ENCODE results near the gene TIAM1.

Gene TIAM1

DNA sequence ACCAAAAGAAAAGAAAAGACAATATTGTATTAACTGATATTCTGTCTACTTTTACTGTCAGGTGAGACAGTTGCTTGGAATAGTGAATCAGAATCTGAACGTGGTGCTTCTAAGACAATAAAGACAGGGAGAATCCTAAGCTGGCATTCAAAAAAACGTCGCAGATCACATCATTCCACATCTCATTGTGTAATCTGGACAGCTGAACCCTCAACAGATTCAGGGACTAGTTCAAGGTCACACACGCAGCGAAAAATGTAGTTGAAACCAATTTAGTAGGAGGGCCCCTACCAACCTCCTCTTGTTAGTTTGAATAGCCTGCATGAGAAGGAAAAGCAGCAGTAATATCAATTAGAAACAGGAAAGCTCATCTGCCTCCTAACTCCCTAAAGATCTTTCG, 259.4 kb downstream of the TIAM1 start:
- Histone ChIP-seq H3K9me3 (ENCODE audit: insufficient read depth, low read length) (no peaks in the 10 kb centered on the region), H3K4me2 (ENCODE audit: low read depth, low read length, poor library complexity, severe bottlenecking) (no peak overlapping the region), H2AFZ (ENCODE audit: low read depth, low read length, severe bottlenecking) (no peak overlapping the region), H3K27ac (ENCODE audit: low read depth, low read length) (no peak overlapping the region), H3K36me3 (ENCODE audit: low read length) (no peaks in the 10 kb centered on the region), H3K9ac (ENCODE audit: low read length) (no peak overlapping the region), H3K27me3 (ENCODE audit: low read length) (no peaks in the 10 kb centered on the region), H3K79me2 (ENCODE audit: insufficient read depth, low read length) (no peaks in the 10 kb centered on the region), H3F3A (ENCODE audit: insufficient read depth) (no peaks in the 10 kb centered on the region), H3K9me2 (replicated peaks; ENCODE audit: insufficient read depth, low read length) (no peaks in the 10 kb centered on the region), H3K4me3 (ENCODE audit: insufficient read depth, low read length, poor library complexity, severe bottlenecking) (no peak overlapping the region), H4K20me1 (ENCODE audit: low read depth, low read length) (no peaks in the 10 kb centered on the region)
- TF ChIP-seq EZH2phosphoT487 (conservative IDR thresholded peaks at IDR 0.05; ENCODE audit: low read length): no peak
- no peak for TF ChIP-seq CTCF (IDR thresholded peaks at IDR 0.05; ENCODE audit: insufficient read depth, low read length, poor library complexity, severe bottlenecking)

DNA sequence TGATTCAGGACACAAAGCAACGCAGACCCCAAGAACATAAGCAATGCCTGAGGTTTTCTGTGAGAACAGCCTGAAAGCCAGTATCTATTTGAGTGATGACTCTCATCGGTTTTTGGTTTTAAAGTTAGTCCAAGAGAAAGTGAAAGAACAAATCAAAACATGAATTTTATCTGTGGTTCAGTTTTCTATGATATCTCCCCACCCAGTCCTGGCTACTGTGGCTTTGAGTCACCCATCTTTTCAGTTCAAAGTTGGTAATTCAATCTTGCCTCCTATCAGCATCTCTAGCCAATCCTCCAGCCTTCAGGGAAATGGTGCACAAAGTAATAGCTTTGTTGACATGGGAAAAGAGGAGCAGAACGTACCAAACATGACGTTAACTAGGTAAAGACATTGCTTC, 265.3 kb downstream of the TIAM1 start:
- H3K27me3 ChIP-seq (ENCODE audit: low read length): no peaks in the 10 kb centered on the region
- H3F3A ChIP-seq (ENCODE audit: insufficient read depth): no peaks in the 10 kb centered on the region
- H3K36me3 ChIP-seq (ENCODE audit: low read length): no peaks in the 10 kb centered on the region
- no peaks in the 10 kb centered on the region for H3K9me3 ChIP-seq (ENCODE audit: insufficient read depth, low read length)
- no peak overlapping the region for H3K9ac ChIP-seq (ENCODE audit: low read length)
- TF ChIP-seq EZH2phosphoT487 (conservative IDR thresholded peaks at IDR 0.05; ENCODE audit: low read length) (no peak), CTCF (IDR thresholded peaks at IDR 0.05; ENCODE audit: insufficient read depth, low read length, poor library complexity, severe bottlenecking) (no peak)
- no peak overlapping the region for H3K4me3 ChIP-seq (ENCODE audit: insufficient read depth, low read length, poor library complexity, severe bottlenecking)
- no peak overlapping the region for H3K27ac ChIP-seq (ENCODE audit: low read depth, low read length)
- no peaks in the 10 kb centered on the region for H3K9me2 ChIP-seq (replicated peaks; ENCODE audit: insufficient read depth, low read length)
- H3K4me2 ChIP-seq (ENCODE audit: low read depth, low read length, poor library complexity, severe bottlenecking): no peak overlapping the region
- H3K79me2 ChIP-seq (ENCODE audit: insufficient read depth, low read length): no peaks in the 10 kb centered on the region
- no peak overlapping the region for H2AFZ ChIP-seq (ENCODE audit: low read depth, low read length, severe bottlenecking)
- H4K20me1 ChIP-seq (ENCODE audit: low read depth, low read length): no peaks in the 10 kb centered on the region

- Histone ChIP-seq H3K27ac (ENCODE audit: low read depth, low read length) (no peak overlapping the region), H3K9me2 (replicated peaks; ENCODE audit: insufficient read depth, low read length) (no peaks in the 10 kb centered on the region), H2AFZ (ENCODE audit: low read depth, low read length, severe bottlenecking) (no peak overlapping the region), H3K79me2 (ENCODE audit: insufficient read depth, low read length) (no peaks in the 10 kb centered on the region), H3K4me3 (ENCODE audit: insufficient read depth, low read length, poor library complexity, severe bottlenecking) (no peak overlapping the region), H3K4me2 (ENCODE audit: low read depth, low read length, poor library complexity, severe bottlenecking) (no peak overlapping the region), H3K9me3 (ENCODE audit: insufficient read depth, low read length) (no peaks in the 10 kb centered on the region), H3K36me3 (ENCODE audit: low read length) (no peaks in the 10 kb centered on the region), H3K27me3 (ENCODE audit: low read length) (no peaks in the 10 kb centered on the region), H3K9ac (ENCODE audit: low read length) (no peak overlapping the region), H3F3A (ENCODE audit: insufficient read depth) (no peaks in the 10 kb centered on the region), H4K20me1 (ENCODE audit: low read depth, low read length) (no peaks in the 10 kb centered on the region)
- TF ChIP-seq CTCF (IDR thresholded peaks at IDR 0.05; ENCODE audit: insufficient read depth, low read length, poor library complexity, severe bottlenecking) (no peak), EZH2phosphoT487 (conservative IDR thresholded peaks at IDR 0.05; ENCODE audit: low read length) (no peak)
Measured at GRCh38 chr21:31078216-31078615, 265.8 kb downstream of the TIAM1 start.

- no peak overlapping the region for H2AFZ ChIP-seq (ENCODE audit: low read depth, low read length, severe bottlenecking)
- no peak overlapping the region for H3K4me2 ChIP-seq (ENCODE audit: low read depth, low read length, poor library complexity, severe bottlenecking)
Measured at GRCh38 chr21:31075848-31076247, 268.2 kb downstream of the TIAM1 start.

More at GRCh38 chr21:31075848-31076247, 268.2 kb downstream of the TIAM1 start:
- Histone ChIP-seq H3K9me2 (replicated peaks; ENCODE audit: insufficient read depth, low read length) (no peaks in the 10 kb centered on the region), H3K36me3 (ENCODE audit: low read length) (no peaks in the 10 kb centered on the region), H3K9ac (ENCODE audit: low read length) (no peak overlapping the region), H3K4me3 (ENCODE audit: insufficient read depth, low read length, poor library complexity, severe bottlenecking) (no peak overlapping the region), H3F3A (ENCODE audit: insufficient read depth) (no peaks in the 10 kb centered on the region), H3K9me3 (ENCODE audit: insufficient read depth, low read length) (no peaks in the 10 kb centered on the region), H4K20me1 (ENCODE audit: low read depth, low read length) (no peaks in the 10 kb centered on the region), H3K79me2 (ENCODE audit: insufficient read depth, low read length) (no peaks in the 10 kb centered on the region), H3K27ac (ENCODE audit: low read depth, low read length) (no peak overlapping the region), H3K27me3 (ENCODE audit: low read length) (no peaks in the 10 kb centered on the region)
- TF ChIP-seq CTCF (IDR thresholded peaks at IDR 0.05; ENCODE audit: insufficient read depth, low read length, poor library complexity, severe bottlenecking) (no peak), EZH2phosphoT487 (conservative IDR thresholded peaks at IDR 0.05; ENCODE audit: low read length) (no peak)

Data from SU-DHL-6 (cell line).